Umbilical cord (tissue), 2 donors: ENCODE measurements around the gene MARCHF9. TPM values are rescaled to one million over a fixed set of nuclear protein-coding genes. Genes with fewer than 3 reads are reported as not detected.
"Not testable (repeated sequence)": the region's sequence is repeated elsewhere in the genome, so short reads cannot be mapped to it uniquely, and the experiment has no call there.

Experiments used
- DNase-seq: peaks from one replicate; pipeline ENCODE4 v3.0.0-alpha.2; 2015; ENCODE audit warnings: low spot score
- total RNA-seq: library from RNA; depleted of rRNA; stranded (reverse); fragments of >200 nt; gene quantifications from one replicate; pipeline ENCODE4 v1.2.3, GENCODE V29; 2014; ENCODE audit warnings: low replicate concordance; ENCODE audit not compliant: insufficient read depth

MARCHF9 gene
- total RNA-seq: 7.7 TPM

GRCh38 chr12:57754411-57755193 lies at the start of gene MARCHF9:
MARCHF9 (plus strand) TSS chr12:57755103; CDS start chr12:57755529, 426 bp downstream.
- DNase-seq: peak; percentile 55

GRCh38 chr12:57707250-57707649 lies 47.7 kb upstream of the MARCHF9 start:
- DNase-seq: no peak

- no peak for DNase-seq
Observed at GRCh38 chr12:57708296-57708695, 46.6 kb upstream of the MARCHF9 start.

GRCh38 chr12:57712701-57713100 lies 42.2 kb upstream of the MARCHF9 start:
- DNase-seq: no peak

- DNase-seq: no peak
Observed at GRCh38 chr12:57713209-57713608, 41.7 kb upstream of the MARCHF9 start.

GRCh38 chr12:57715036-57715748 lies 39.7 kb upstream of the MARCHF9 start:
- not testable (repeated sequence) for DNase-seq

- no peak for DNase-seq
Observed at GRCh38 chr12:57715786-57716185, 39.1 kb upstream of the MARCHF9 start.

GRCh38 chr12:57716305-57716704 lies 38.6 kb upstream of the MARCHF9 start:
- no peak for DNase-seq

- DNase-seq: no peak
Observed at GRCh38 chr12:57717131-57717530, 37.8 kb upstream of the MARCHF9 start.

- no peak for DNase-seq
Observed at GRCh38 chr12:57717846-57718640, 36.9 kb upstream of the MARCHF9 start.

- DNase-seq: no peak
Observed at GRCh38 chr12:57718641-57719528, 36.0 kb upstream of the MARCHF9 start.

GRCh38 chr12:57719777-57720605 lies 34.9 kb upstream of the MARCHF9 start:
- no peak for DNase-seq

- DNase-seq: no peak
Observed at GRCh38 chr12:57720606-57721595, 34.0 kb upstream of the MARCHF9 start.

GRCh38 chr12:57721846-57722608 lies 32.9 kb upstream of the MARCHF9 start:
- not testable (repeated sequence) for DNase-seq

- DNase-seq: no peak
Observed at GRCh38 chr12:57722716-57723629, 31.9 kb upstream of the MARCHF9 start.

GRCh38 chr12:57723630-57723962 lies 31.3 kb upstream of the MARCHF9 start:
- no peak for DNase-seq
